Skeletal muscle tissue (tissue), 4 donors: ENCODE data around the gene MAGI2. TPM values are rescaled to one million over a fixed set of nuclear protein-coding genes. Genes with fewer than 3 reads are reported as not detected.

Source experiments
- H3K27ac ChIP-seq: one replicate; pipeline ENCODE4 v1.7.0; 2013; ENCODE audit warnings: mild to moderate bottlenecking, low read depth, low read length, inconsistent platforms
- H3K27me3 ChIP-seq, 3 donors: one replicate each; pipeline ENCODE4 v1.7.0; 2013; ENCODE audit warnings: low read length in 3 of 3; ENCODE audit not compliant: control insufficient read depth in 3 of 3, insufficient read depth in 3 of 3
- H3K36me3 ChIP-seq, 3 donors: one replicate each; pipeline ENCODE4 v1.7.0; 2013; ENCODE audit warnings: low read length in 3 of 3; ENCODE audit not compliant: control insufficient read depth in 3 of 3, insufficient read depth in 3 of 3
- H3K4me1 ChIP-seq, 3 donors: one replicate each; pipeline ENCODE4 v1.7.0; 2013; ENCODE audit warnings: low read length in 3 of 3, mild to moderate bottlenecking in 3 of 3; ENCODE audit not compliant: control insufficient read depth in 3 of 3, insufficient read depth in 3 of 3
- H3K4me3 ChIP-seq, 3 donors: one replicate each; pipeline ENCODE4 v1.7.0; 2013; ENCODE audit warnings: low read length in 3 of 3
- H3K9ac ChIP-seq, 3 donors: one replicate each; pipeline ENCODE4 v1.7.0; 2013; ENCODE audit warnings: low read length in 3 of 3, mild to moderate bottlenecking in 3 of 3, moderate library complexity in 2 of 3, low read depth in 1 of 3
- H3K9me3 ChIP-seq, 3 donors: one replicate each; pipeline ENCODE4 v1.7.0; 2013; ENCODE audit warnings: low read length in 3 of 3; ENCODE audit not compliant: control insufficient read depth in 3 of 3
- total RNA-seq: library from RNA; depleted of rRNA; stranded (reverse); fragments of >200 nt; gene quantifications from one replicate; pipeline ENCODE4 v1.2.3, GENCODE V29; 2014
- donor health status: Osteomylitis.

The MAGI2 gene
- 4.2 TPM for total RNA-seq

- Histone ChIP-seq H3K9me3 (no peaks in the 10 kb centered on the region), H3K27ac (peak within 1 kb of the TSS; percentile 83), H3K4me3 (peak within 1 kb of the TSS; percentile 75 to 92 (median 92)), H3K27me3 (no peaks in the 10 kb centered on the region), H3K9ac (peak within 1 kb of the TSS; percentile 83 to 91 (median 90)), H3K36me3 (peaks cover 0 to 3% (median 0%) of the 10 kb centered on the region in 3 donors), H3K4me1 (peaks cover 7 to 30% (median 19%) of the 10 kb centered on the region in 3 donors)
These were observed at the start of gene MAGI2 for GRCh38 chr7:79453558-79454360. TSS of gene MAGI2 (minus strand) at chr7:79453667. CDS start at chr7:79453320, 347 bp downstream.

GRCh38 chr7:79502151-79502550 is 48.7 kb upstream of the MAGI2 start:
- no peaks in the 10 kb centered on the region for H3K4me1 ChIP-seq
- no peaks in the 10 kb centered on the region for H3K36me3 ChIP-seq
- no peak overlapping the region for H3K27ac ChIP-seq
- H3K9me3 ChIP-seq: no peaks in the 10 kb centered on the region
- no peak overlapping the region for H3K4me3 ChIP-seq
- no peak overlapping the region for H3K9ac ChIP-seq
- no peaks in the 10 kb centered on the region for H3K27me3 ChIP-seq

- Histone ChIP-seq H3K4me3 (no peak overlapping the region), H3K4me1 (no peaks in the 10 kb centered on the region), H3K27me3 (no peaks in the 10 kb centered on the region), H3K36me3 (no peaks in the 10 kb centered on the region), H3K9ac (no peak overlapping the region), H3K27ac (no peak overlapping the region), H3K9me3 (no peaks in the 10 kb centered on the region)
These were observed 47.3 kb upstream of the MAGI2 start for GRCh38 chr7:79500759-79501158.

GRCh38 chr7:79497728-79498127 is 44.3 kb upstream of the MAGI2 start:
- no peaks in the 10 kb centered on the region for H3K27me3 ChIP-seq
- no peak overlapping the region for H3K4me3 ChIP-seq
- H3K9me3 ChIP-seq: no peaks in the 10 kb centered on the region
- H3K27ac ChIP-seq: no peak overlapping the region
- H3K36me3 ChIP-seq: no peaks in the 10 kb centered on the region
- no peak overlapping the region for H3K9ac ChIP-seq
- no peaks in the 10 kb centered on the region for H3K4me1 ChIP-seq

GRCh38 chr7:79495544-79496272 is 42.2 kb upstream of the MAGI2 start:
- Histone ChIP-seq H3K27me3 (no peaks in the 10 kb centered on the region), H3K4me1 (no peaks in the 10 kb centered on the region), H3K4me3 (no peak overlapping the region), H3K36me3 (no peaks in the 10 kb centered on the region), H3K9me3 (no peaks in the 10 kb centered on the region), H3K27ac (no peak overlapping the region), H3K9ac (no peak overlapping the region)

GRCh38 chr7:79494046-79494445 is 40.6 kb upstream of the MAGI2 start:
- Histone ChIP-seq H3K4me3 (no peak overlapping the region), H3K4me1 (no peaks in the 10 kb centered on the region), H3K27me3 (no peaks in the 10 kb centered on the region), H3K9ac (no peak overlapping the region), H3K36me3 (no peaks in the 10 kb centered on the region), H3K9me3 (no peaks in the 10 kb centered on the region), H3K27ac (no peak overlapping the region)

- no peak overlapping the region for H3K9ac ChIP-seq
These were observed 35.9 kb upstream of the MAGI2 start for GRCh38 chr7:79489371-79489770.

GRCh38 chr7:79478386-79478785 is 24.9 kb upstream of the MAGI2 start:
- Histone ChIP-seq H3K4me3 (no peak overlapping the region), H3K9ac (no peak overlapping the region), H3K27me3 (no peaks in the 10 kb centered on the region), H3K9me3 (no peaks in the 10 kb centered on the region), H3K27ac (no peak overlapping the region), H3K4me1 (no peaks in the 10 kb centered on the region), H3K36me3 (no peaks in the 10 kb centered on the region)

More at GRCh38 chr7:79489371-79489770, 35.9 kb upstream of the MAGI2 start:
- Histone ChIP-seq H3K9me3 (no peaks in the 10 kb centered on the region), H3K4me1 (no peaks in the 10 kb centered on the region), H3K27me3 (no peaks in the 10 kb centered on the region), H3K27ac (no peak overlapping the region), H3K36me3 (no peaks in the 10 kb centered on the region), H3K4me3 (no peak overlapping the region)

- H3K4me1 ChIP-seq: no peaks in the 10 kb centered on the region
- no peak overlapping the region for H3K4me3 ChIP-seq
- no peaks in the 10 kb centered on the region for H3K36me3 ChIP-seq
- H3K9me3 ChIP-seq: no peaks in the 10 kb centered on the region
- H3K27me3 ChIP-seq: no peaks in the 10 kb centered on the region
- no peak overlapping the region for H3K27ac ChIP-seq
- no peak overlapping the region for H3K9ac ChIP-seq
These were observed 22.0 kb upstream of the MAGI2 start for GRCh38 chr7:79475455-79475854.

- Histone ChIP-seq H3K27me3 (no peaks in the 10 kb centered on the region), H3K36me3 (no peaks in the 10 kb centered on the region), H3K4me3 (no peak overlapping the region), H3K9ac (no peak overlapping the region), H3K9me3 (no peaks in the 10 kb centered on the region), H3K27ac (no peak overlapping the region), H3K4me1 (no peaks in the 10 kb centered on the region)
These were observed 18.2 kb upstream of the MAGI2 start for GRCh38 chr7:79471699-79472098.
